ENCODE measurements around the gene GPR137C.
"Not testable (repeated sequence)": the region's sequence is repeated elsewhere in the genome, so short reads cannot be mapped to it uniquely, and the experiment has no call there.

The GPR137C gene

DNA sequence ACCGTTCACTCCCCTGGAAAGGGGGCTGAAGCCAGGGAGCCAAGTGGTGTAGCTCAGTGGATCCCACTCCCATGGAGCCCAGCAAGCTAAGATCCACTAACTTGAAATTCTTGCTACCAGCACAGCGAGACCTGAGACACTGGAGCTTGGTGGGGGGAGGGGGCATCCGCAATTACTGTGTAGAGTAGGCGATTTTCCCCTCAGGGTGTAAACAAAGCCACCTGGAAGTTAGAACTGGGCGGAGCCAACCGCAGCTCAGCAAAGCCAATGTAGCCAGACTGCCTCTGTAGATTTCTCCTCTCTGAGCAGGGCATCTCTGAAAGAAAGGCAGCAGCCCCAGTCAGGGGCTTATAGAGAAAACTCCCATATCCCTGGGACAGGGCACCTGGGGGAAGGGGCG, 15.8 kb downstream of the GPR137C start:
- DNase-seq, ATAC-seq: not testable (repeated sequence)

GRCh38 chr14:52575858-52576257, 23.2 kb downstream of the GPR137C start:
- no peak for ATAC-seq

GRCh38 chr14:52583544-52583943, 30.9 kb downstream of the GPR137C start:
- no peak for DNase-seq
- no peak for ATAC-seq

More at GRCh38 chr14:52575858-52576257, 23.2 kb downstream of the GPR137C start:
- no peak for DNase-seq

DNA sequence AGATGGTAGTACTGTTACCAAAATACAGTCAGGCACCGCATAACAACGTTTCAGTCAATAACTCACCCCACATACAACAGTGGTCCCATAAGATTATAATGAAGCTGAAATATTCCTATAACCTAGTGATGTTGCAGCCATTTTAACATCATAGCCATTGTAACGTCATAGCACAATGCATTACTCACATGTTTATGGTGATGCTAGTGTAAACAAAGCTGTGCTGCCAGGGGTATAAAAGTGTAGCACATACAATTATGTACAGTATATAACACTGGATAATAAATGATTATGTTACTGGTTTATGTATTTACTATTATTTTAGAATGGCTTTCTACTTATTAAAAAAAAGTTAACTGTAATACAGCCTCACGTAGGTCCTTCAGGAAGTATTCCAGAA, 37.0 kb downstream of the GPR137C start:
- ATAC-seq: no peak
- no peak for DNase-seq

DNA sequence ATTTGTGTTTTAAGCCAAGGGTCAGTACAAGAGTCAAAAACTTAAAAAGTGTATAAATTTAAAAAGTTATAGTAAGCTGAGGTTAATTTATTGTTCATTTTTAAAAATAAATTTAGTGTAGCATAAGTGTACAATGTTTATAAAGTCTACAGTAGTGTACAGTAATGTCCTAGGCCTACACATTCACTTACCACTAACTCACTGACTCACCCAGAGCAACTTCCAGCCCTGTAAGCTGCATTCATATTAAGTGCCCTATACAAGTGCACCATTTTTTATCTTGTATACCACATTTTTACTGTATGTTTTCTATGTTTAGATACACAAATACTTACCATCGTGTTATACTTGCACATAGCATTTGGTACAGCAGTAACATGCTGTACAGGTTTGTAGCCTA, 37.7 kb downstream of the GPR137C start:
- ATAC-seq (no peak), DNase-seq (no peak)

DNA sequence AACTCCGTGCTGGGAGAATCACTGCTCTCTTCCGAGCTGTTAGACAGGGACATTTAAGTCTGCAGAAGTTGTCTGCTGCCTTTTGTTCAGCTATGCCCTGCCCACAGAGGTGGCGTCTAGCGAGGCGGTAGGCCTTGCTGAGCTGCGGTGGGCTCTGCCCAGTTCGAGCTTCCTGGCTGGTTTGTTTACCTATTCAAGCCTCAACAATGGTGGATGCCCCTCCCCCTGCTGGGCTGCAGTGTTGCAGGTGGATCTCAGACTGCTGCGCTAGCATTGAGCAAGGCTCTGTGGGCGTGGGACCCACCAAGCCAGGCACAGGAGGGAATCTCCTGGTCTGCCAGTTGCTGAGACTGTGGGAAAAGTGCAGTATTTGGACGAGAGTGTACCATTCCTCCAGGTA, 43.7 kb downstream of the GPR137C start:
- DNase-seq: no peak
- no peak for ATAC-seq

GRCh38 chr14:52596861-52597260, 44.2 kb downstream of the GPR137C start:
- DNase-seq (no peak), ATAC-seq (no peak)

GRCh38 chr14:52598568-52598967, 45.9 kb downstream of the GPR137C start:
- no peak for ATAC-seq

DNA sequence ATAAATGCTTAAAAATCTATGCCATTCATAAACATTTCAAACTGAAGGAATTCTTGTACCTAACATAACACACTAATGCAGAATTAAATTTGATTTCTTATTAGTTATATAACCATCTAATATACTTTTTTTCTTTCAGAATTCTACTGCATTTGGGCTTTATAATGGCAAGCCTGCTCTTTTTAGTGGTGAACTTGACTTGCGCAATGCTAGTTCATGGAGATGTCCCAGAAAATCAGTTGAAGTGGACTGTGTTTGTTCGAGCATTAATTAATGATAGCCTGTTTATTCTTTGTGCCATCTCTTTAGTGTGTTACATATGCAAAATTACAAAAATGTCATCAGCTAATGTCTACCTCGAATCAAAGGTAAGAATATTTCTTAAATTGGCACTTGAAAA, 47.3 kb downstream of the GPR137C start:
- no peak for ATAC-seq
- no peak for DNase-seq

More at GRCh38 chr14:52598568-52598967, 45.9 kb downstream of the GPR137C start:
- DNase-seq: no peak

DNA sequence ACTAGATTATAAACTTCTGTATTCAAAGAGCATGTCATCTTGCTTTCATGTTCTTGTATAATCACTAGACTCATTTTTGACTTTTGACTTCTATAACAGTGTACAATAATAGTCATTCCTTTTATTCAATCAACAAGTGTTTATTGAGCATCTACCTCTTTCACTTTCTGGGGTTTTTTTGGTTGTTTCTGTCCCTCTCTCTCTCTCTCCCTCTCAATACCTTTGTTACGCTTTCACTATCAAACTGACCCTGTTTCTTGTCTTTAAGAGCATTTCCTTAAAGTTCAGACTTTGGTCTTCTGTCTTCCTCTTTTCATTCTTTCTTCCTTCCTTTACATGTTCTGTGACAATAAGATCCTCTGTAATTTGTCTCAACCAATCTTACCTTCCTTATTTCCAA, 49.5 kb downstream of the GPR137C start:
- no peak for DNase-seq

DNA sequence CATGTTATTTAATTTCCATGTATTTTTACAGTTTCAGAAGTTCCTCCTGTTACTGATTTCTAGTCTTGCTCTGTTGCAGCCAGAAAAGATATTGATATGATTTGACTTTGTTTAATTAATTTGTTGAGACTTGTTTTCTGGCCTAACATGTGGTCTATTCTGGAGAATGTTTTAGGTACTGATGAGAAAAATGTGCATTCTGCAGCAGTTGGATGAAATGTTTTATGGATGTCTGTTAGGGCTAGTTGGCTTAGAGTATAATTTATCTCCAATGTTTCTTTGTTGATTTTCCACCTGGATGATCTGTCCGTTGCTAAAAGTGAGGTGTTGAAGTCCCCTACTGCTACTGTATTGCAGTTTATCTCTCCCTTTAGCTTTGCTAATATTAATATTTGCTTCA, 54.4 kb downstream of the GPR137C start:
- no peak for DNase-seq
- no peak for ATAC-seq

More for the DNA sequence above, 49.5 kb downstream of the GPR137C start:
- no peak for ATAC-seq

DNA sequence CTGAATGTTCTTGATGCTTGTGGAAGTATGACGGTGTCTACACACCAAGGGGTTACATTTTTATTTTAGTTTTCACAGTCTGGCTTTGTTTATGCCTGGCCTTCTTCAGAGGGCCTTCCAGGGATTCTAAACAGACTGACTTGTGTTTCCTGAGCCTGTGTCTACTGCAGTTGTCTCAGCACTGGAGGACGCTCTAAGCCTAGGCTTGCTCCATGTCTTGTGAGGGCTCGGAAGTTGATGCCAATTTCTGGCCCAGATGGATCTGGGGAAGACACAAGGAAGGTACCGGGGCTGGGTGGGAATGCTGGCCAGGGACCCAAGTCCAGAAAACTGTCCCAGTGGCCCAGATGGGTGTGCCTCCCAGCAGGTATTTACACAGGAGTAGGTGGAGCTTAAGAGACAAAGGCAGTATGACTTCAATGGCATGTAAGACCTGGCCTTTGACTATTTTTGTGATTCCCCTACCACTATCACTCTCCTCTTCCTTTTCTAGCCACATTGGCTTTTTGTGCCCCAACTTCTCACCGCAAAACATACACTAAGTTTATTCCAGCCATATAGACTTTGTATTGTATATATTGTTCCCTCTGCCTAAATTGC, 56.9 kb downstream of the GPR137C start:
- DNase-seq: no peak
- no peak for ATAC-seq

DNA sequence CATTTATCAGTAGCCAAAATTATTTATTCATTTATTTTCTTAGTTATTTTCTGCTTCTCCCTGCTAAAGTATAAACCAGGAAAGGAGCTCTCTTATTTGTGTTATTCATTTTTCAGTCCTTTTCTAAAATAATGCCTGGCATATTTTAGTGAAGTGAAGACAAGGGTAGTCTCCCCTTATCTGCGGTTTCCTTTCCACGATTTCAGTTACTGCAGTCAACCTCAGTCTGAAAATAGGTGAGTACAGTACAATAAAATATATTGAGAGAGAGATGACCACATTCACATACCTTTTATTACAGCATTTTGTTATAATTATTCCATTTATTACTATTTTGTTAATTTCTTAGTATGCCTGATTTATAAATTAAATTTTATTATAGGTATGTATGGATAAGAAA, 57.6 kb downstream of the GPR137C start:
- DNase-seq (no peak), ATAC-seq (no peak)

DNA sequence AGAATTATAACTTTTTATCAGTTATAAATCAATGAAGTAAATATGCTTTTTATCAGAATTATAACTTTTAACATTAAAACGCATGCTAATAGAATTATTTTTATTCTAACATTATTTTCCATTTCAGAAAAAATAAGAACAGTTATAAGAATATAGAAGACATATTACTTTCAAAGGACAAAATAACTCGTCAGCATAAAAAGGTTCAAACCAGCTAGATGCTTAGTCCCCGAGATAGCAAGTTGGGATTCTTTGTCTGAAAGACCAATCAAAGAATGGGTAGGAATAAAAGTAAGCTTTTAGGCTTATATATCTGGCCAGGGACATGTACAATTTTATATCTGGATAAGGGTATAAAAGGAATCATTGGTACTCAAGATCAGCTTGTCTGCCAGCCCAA, 66.0 kb downstream of the GPR137C start:
- ATAC-seq: no peak

DNA sequence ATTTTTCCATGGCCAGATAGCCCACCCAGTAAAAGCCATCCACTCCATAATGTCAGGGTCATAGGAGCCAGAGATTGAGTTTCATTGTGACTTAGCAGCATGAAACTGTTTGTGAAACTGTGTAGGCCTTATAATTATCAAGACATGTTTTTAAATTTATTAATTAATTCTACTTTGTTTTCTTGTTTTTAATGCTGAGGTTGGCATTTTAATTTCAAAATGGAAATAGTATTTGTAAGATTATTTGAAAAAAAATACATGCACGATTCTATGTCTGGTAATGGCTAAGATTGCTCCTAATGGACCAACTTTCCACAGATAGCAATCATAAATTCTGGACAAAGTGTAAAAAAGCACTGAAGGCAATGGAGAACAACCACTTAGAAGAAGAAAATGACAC, 67.1 kb downstream of the GPR137C start:
- no peak for DNase-seq
- no peak for ATAC-seq

More for the DNA sequence above, 66.0 kb downstream of the GPR137C start:
- DNase-seq: no peak

DNA sequence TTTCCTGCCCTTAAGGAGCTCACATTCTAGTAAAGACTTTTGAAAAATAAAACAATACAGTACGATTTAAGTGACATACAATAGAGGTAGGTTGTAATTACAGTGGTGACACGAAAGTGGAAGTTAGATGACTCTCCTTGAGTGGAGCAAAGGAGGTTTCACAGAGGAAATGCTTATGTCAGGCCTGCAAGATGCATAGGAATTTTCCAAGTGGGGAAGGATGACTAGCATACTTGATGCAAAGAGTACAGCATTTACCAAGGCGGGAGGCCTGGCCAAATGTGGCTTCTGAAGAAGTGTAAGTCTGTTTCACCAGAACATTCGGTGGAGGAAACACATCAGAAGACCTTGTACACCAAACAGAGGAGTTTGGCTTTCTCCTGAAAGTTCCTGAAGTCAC, 87.5 kb downstream of the GPR137C start:
- peak; percentile 17 for DNase-seq
- ATAC-seq: peak; percentile 91

- no peak for DNase-seq
- ATAC-seq: no peak
Observed at GRCh38 chr14:52641745-52642144, 89.1 kb downstream of the GPR137C start.

- ATAC-seq (no peak), DNase-seq (no peak)
Observed at GRCh38 chr14:52649511-52649910, 96.9 kb downstream of the GPR137C start.

GRCh38 chr14:52650774-52651173, 98.1 kb downstream of the GPR137C start:
- no peak for ATAC-seq
- DNase-seq: no peak

DNA sequence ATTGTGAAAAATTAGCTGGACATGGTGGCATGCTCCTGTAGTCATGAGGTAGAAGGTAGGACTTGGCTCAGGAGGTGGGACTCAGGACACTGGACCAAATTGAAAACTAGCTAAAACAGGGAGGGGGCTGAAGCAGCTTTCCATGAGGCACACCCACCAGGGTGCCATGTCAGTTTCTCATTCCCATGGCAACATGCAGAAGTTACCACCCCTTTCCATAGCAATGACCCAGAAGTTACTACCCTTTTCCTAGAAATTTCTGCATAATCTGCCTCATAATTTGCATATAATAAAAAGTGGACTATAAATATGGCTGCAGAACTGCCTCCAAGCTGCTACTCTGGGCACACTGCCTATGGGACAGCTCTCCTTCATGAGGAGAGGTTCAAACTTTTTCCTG, 104.3 kb downstream of the GPR137C start:
- ATAC-seq: no peak
- no peak for DNase-seq

GRCh38 chr14:52660325-52660724, 107.7 kb downstream of the GPR137C start:
- no peak for ATAC-seq
- no peak for DNase-seq

DNA sequence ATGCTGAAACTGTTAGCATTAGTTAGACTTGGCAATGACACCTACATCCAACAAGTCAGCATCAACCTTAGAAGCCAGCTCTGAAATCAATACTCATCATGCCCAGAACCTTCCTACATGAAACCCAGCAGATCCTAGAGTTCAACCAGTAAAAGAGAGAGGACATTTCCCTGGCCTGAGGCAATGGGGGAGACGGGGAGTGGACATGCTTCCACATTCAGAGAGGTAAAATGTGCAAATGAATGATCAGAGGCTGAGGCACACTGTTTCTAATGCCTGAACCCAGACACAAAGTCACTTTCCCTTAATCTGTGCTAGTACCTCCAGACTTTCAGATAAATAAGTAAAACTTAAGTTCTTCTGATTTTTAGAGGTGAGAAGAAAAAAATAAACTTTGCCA, 108.2 kb downstream of the GPR137C start:
- no peak for DNase-seq
- no peak for ATAC-seq

DNA sequence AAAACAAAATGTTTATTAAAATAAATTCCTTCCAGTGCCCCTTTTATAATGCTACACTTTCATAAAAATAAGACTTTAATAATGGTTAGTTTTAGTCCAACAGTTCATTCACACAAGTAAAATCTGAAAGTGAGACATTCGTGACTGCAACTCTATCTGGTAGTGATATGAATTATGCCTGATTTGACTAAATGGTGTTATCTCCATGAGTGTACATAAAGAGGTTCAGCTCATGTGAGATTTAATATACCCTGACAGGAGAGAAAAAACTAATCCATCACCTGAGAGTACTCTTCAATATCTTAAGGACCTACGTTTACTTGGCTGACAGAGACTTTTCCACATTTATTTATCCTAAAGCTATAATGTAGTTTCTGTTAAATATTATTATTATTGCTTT, 108.7 kb downstream of the GPR137C start:
- ATAC-seq (no peak), DNase-seq (no peak)

GRCh38 chr14:52663850-52664249, 111.2 kb downstream of the GPR137C start:
- DNase-seq (no peak), ATAC-seq (no peak)

DNA sequence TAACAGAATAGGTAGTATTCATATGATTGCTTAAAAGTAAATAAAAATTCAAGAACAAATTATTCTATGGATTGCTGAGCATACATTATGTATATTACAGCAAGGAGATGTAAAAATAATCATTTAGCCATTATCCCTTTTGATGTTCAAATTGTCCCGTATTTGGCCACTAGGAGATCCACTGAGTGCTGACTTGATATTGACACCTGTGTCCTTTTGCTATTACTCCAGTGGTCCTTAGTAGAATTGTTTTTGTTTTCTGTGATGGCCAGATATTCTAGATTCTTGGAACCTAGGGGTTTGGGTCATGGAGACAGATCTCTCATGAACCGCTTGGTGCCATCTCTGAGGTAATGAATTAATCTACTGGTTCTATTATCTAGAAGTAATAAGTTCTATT, 126.0 kb downstream of the GPR137C start:
- DNase-seq (no peak), ATAC-seq (peak; percentile 23)

Measured in stimulated activated naive CD8-positive, alpha-beta T cell treated with anti-CD3 and anti-CD28 coated beads, Interleukin-15, Interleukin-2, amounts not matched to agents 100 U/mL and 50 U/mL, for 24 hours (primary cell).